ENCODE data around the gene STRN. TPM values are rescaled to one million over a fixed set of nuclear protein-coding genes. Genes with fewer than 3 reads are reported as not detected.

The STRN gene
- total and polyA plus RNA-seq, 2 donors (not counting 1 experiment from before 2014, with no cell fraction given): 13.7 to 19.9 TPM

- DNase-seq (ENCODE audit: low read depth in 2 of 2): no peak
- no peak overlapping the region for H3K9ac ChIP-seq (ENCODE audit: insufficient read depth, low read length)
- TF ChIP-seq EZH2 (IDR thresholded peaks at IDR 0.05; ENCODE audit: low read length, missing control alignments): no peak
- no peak for TF ChIP-seq CTCF (conservative IDR thresholded peaks at IDR 0.05 in 1 of 2, IDR thresholded peaks at IDR 0.05 in 1 of 2; ENCODE audit: low read depth in 1 of 2, low read length in 2 of 2)
- no peaks in the 10 kb centered on the region for H4K20me1 ChIP-seq (ENCODE audit: control insufficient read depth, extremely low read depth, insufficient read depth, low read length)
- no peak overlapping the region for H3K27ac ChIP-seq (ENCODE audit: insufficient read depth, low read length)
- H3K9me3 ChIP-seq (ENCODE audit: control insufficient read depth, insufficient read depth, low read depth, low read length): no peaks in the 10 kb centered on the region
- H3K4me1 ChIP-seq (ENCODE audit: control insufficient read depth, extremely low read depth, insufficient read depth, low read length): no peaks in the 10 kb centered on the region
- no peaks in the 10 kb centered on the region for H3K36me3 ChIP-seq (ENCODE audit: control insufficient read depth, insufficient read depth, low read length)
- H2AFZ ChIP-seq (ENCODE audit: low read length): no peak overlapping the region
- H3K4me3 ChIP-seq (replicated peaks in 1 of 4; ENCODE audit: control extremely low read depth in 1 of 4, insufficient read depth in 1 of 4, low read depth in 3 of 4, low read length in 4 of 4): no peak overlapping the region
- H3K27me3 ChIP-seq (ENCODE audit: control insufficient read depth, insufficient read depth, low read length): no peaks in the 10 kb centered on the region
- H3K4me2 ChIP-seq (ENCODE audit: extremely low read depth, insufficient read depth, low read length): no peak overlapping the region
- no peaks in the 10 kb centered on the region for H3K79me2 ChIP-seq (ENCODE audit: control insufficient read depth, insufficient read depth, low read length)
Observed at GRCh38 chr2:36906277-36906676, 60.1 kb downstream of the STRN start.

GRCh38 chr2:36904636-36905035 lies 61.7 kb downstream of the STRN start:
- Histone ChIP-seq H3K27ac (ENCODE audit: insufficient read depth, low read length) (no peak overlapping the region), H3K9me3 (ENCODE audit: control insufficient read depth, insufficient read depth, low read depth, low read length) (no peaks in the 10 kb centered on the region), H2AFZ (ENCODE audit: low read length) (no peak overlapping the region), H3K4me2 (ENCODE audit: extremely low read depth, insufficient read depth, low read length) (no peak overlapping the region), H3K79me2 (ENCODE audit: control insufficient read depth, insufficient read depth, low read length) (no peaks in the 10 kb centered on the region), H3K36me3 (ENCODE audit: control insufficient read depth, insufficient read depth, low read length) (no peaks in the 10 kb centered on the region), H3K4me1 (ENCODE audit: control insufficient read depth, extremely low read depth, insufficient read depth, low read length) (no peaks in the 10 kb centered on the region), H3K27me3 (ENCODE audit: control insufficient read depth, insufficient read depth, low read length) (no peaks in the 10 kb centered on the region), H3K9ac (ENCODE audit: insufficient read depth, low read length) (no peak overlapping the region), H4K20me1 (ENCODE audit: control insufficient read depth, extremely low read depth, insufficient read depth, low read length) (no peaks in the 10 kb centered on the region), H3K4me3 (replicated peaks in 1 of 4; ENCODE audit: control extremely low read depth in 1 of 4, insufficient read depth in 1 of 4, low read depth in 3 of 4, low read length in 4 of 4) (no peak overlapping the region)
- TF ChIP-seq EZH2 (IDR thresholded peaks at IDR 0.05; ENCODE audit: low read length, missing control alignments) (no peak), CTCF (conservative IDR thresholded peaks at IDR 0.05 in 1 of 2, IDR thresholded peaks at IDR 0.05 in 1 of 2; ENCODE audit: low read depth in 1 of 2, low read length in 2 of 2) (no peak)
- DNase-seq (ENCODE audit: low read depth in 2 of 2): no peak

- no peaks in the 10 kb centered on the region for H3K36me3 ChIP-seq (ENCODE audit: control insufficient read depth, insufficient read depth, low read length)
- no peak for DNase-seq (ENCODE audit: low read depth in 2 of 2)
Observed at GRCh38 chr2:36902385-36903120, 63.8 kb downstream of the STRN start.

More at GRCh38 chr2:36902385-36903120, 63.8 kb downstream of the STRN start:
- Histone ChIP-seq H3K4me1 (ENCODE audit: control insufficient read depth, extremely low read depth, insufficient read depth, low read length) (no peaks in the 10 kb centered on the region), H3K27ac (ENCODE audit: insufficient read depth, low read length) (no peak overlapping the region), H4K20me1 (ENCODE audit: control insufficient read depth, extremely low read depth, insufficient read depth, low read length) (no peaks in the 10 kb centered on the region), H3K4me3 (replicated peaks in 1 of 4; ENCODE audit: control extremely low read depth in 1 of 4, insufficient read depth in 1 of 4, low read depth in 3 of 4, low read length in 4 of 4) (no peak overlapping the region), H3K27me3 (ENCODE audit: control insufficient read depth, insufficient read depth, low read length) (no peaks in the 10 kb centered on the region), H3K9ac (ENCODE audit: insufficient read depth, low read length) (no peak overlapping the region), H3K4me2 (ENCODE audit: extremely low read depth, insufficient read depth, low read length) (no peak overlapping the region), H3K79me2 (ENCODE audit: control insufficient read depth, insufficient read depth, low read length) (no peaks in the 10 kb centered on the region), H3K9me3 (ENCODE audit: control insufficient read depth, insufficient read depth, low read depth, low read length) (no peaks in the 10 kb centered on the region), H2AFZ (ENCODE audit: low read length) (no peak overlapping the region)
- TF ChIP-seq CTCF (conservative IDR thresholded peaks at IDR 0.05 in 1 of 2, IDR thresholded peaks at IDR 0.05 in 1 of 2; ENCODE audit: low read depth in 1 of 2, low read length in 2 of 2) (no peak), EZH2 (IDR thresholded peaks at IDR 0.05; ENCODE audit: low read length, missing control alignments) (no peak)
